MCF 10A (cell line): ENCODE data around the gene POMGNT2. TPM values are rescaled to one million over a fixed set of nuclear protein-coding genes. Genes with fewer than 3 reads are reported as not detected.

Experiments used
- BruUV-seq: library from RNA; stranded (reverse); fragments of 400-500 nt; replicated peaks from 2 replicates; lab custom pipeline; 2021; lab: Mats Ljungman, UMichigan
- CTCF ChIA-PET: fragments of 300-600 bp; sonication (Branson Sonifier 250); formaldehyde crosslinking; extraction: SDS; loops from one replicate; lab custom pipeline; 2021; ENCODE audit warnings: antibody characterized with exemption, inconsistent platforms; lab: Yijun Ruan, JAX
- POLR2A ChIA-PET: fragments of 300-600, 350-650 bp; sonication (Branson Sonifier 250); formaldehyde crosslinking; extraction: SDS; loops from one replicate; lab custom pipeline; 2020; ENCODE audit warnings: antibody characterized with exemption, inconsistent platforms; lab: Yijun Ruan, JAX
- DNase-seq: peaks from one replicate; pipeline ENCODE4 v3.0.0-alpha.2; 2018; ENCODE audit not compliant: unreplicated experiment
- H3K27ac Mint-ChIP-seq: one replicate; pipeline ENCODE4 v1.8.0; 2022; ENCODE audit warnings: mild to moderate bottlenecking, low read depth, mixed read lengths; ENCODE audit not compliant: unreplicated experiment
- H3K27me3 Mint-ChIP-seq: one replicate; pipeline ENCODE4 v1.8.0; 2022; ENCODE audit warnings: mixed read lengths; ENCODE audit not compliant: insufficient read depth, unreplicated experiment
- H3K36me3 Mint-ChIP-seq: one replicate; pipeline ENCODE4 v1.8.0; 2022; ENCODE audit warnings: mild to moderate bottlenecking, moderate library complexity, mixed read lengths; ENCODE audit not compliant: insufficient read depth, unreplicated experiment
- H3K4me1 Mint-ChIP-seq: one replicate; pipeline ENCODE4 v1.8.0; 2022; ENCODE audit warnings: mixed read lengths; ENCODE audit not compliant: insufficient read depth, unreplicated experiment
- H3K4me3 Mint-ChIP-seq: one replicate; pipeline ENCODE4 v1.8.0; 2022; ENCODE audit warnings: mild to moderate bottlenecking, moderate library complexity, mixed read lengths; ENCODE audit not compliant: unreplicated experiment
- H3K9me3 Mint-ChIP-seq: one replicate; pipeline ENCODE4 v1.8.0; 2022; ENCODE audit warnings: mixed read lengths; ENCODE audit not compliant: unreplicated experiment
- intact Hi-C: fragments of 100-400 bp; cut with micrococcal nuclease; formaldehyde crosslinking; loops from 2 replicates; pipeline ENCODE4 v1.14.1; 2022
- total RNA-seq: library from RNA; stranded (reverse); gene quantifications from 2 replicates; pipeline ENCODE4 v1.2.3, GENCODE V29; 2022
- TF ChIP-seq, protein P1 (sequence below): fragments of 200-600 bp; IDR thresholded peaks from one replicate; pipeline ENCODE4 v1.8.0; 2022; ENCODE audit warnings: antibody characterized with exemption, mild to moderate bottlenecking; ENCODE audit not compliant: unreplicated experiment

Gene POMGNT2
- total RNA-seq, 1 experiment from 2014 or later: 6.2 TPM

GRCh38 chr3:43152649-43153048, 46.8 kb upstream of the POMGNT2 start:
- Mint-ChIP-seq H3K27me3 (peaks cover 18% of the 10 kb centered on the region), H3K4me1 (peaks cover 9% of the 10 kb centered on the region), H3K27ac (no peak overlapping the region), H3K36me3 (peaks cover 6% of the 10 kb centered on the region), H3K4me3 (no peak overlapping the region), H3K9me3 (no peaks in the 10 kb centered on the region)
- CTCF ChIA-PET: interaction anchor here (0.7 to 12.0 kb wide), 5 partner anchors 10 to 189 kb away, joined by 3 to 262 read pairs (median 3); no protein-coding TSS in a partner anchor
- POLR2A ChIA-PET: no interaction called here
- BruUV-seq: no TSS peak
- TF ChIP-seq, protein P1, sequence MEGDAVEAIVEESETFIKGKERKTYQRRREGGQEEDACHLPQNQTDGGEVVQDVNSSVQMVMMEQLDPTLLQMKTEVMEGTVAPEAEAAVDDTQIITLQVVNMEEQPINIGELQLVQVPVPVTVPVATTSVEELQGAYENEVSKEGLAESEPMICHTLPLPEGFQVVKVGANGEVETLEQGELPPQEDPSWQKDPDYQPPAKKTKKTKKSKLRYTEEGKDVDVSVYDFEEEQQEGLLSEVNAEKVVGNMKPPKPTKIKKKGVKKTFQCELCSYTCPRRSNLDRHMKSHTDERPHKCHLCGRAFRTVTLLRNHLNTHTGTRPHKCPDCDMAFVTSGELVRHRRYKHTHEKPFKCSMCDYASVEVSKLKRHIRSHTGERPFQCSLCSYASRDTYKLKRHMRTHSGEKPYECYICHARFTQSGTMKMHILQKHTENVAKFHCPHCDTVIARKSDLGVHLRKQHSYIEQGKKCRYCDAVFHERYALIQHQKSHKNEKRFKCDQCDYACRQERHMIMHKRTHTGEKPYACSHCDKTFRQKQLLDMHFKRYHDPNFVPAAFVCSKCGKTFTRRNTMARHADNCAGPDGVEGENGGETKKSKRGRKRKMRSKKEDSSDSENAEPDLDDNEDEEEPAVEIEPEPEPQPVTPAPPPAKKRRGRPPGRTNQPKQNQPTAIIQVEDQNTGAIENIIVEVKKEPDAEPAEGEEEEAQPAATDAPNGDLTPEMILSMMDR: no peak
- intact Hi-C loops: no loop called here
- no peak for DNase-seq

DNA sequence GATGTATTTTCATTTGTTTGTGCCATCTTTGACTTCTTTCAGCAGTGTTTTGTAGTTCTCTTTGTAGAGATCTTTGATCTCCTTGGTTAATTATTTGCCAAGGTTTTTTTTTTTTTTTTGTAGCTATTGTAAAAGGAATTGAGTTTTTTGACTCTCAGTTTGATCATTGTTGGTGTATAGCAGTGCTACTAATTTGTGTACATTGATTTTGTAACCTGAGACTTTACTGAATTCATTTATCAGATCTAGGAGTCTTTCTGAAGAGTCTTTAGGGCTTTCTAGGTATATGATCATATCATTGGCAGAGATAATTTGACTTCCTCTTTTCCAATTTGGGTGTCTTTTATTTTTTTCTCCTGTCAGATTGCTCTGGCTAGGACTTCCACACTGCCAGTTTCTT, 42.2 kb upstream of the POMGNT2 start:
- H3K27me3 Mint-ChIP-seq: peaks cover 18% of the 10 kb centered on the region
- no peak for DNase-seq
- no peaks in the 10 kb centered on the region for H3K9me3 Mint-ChIP-seq
- H3K4me3 Mint-ChIP-seq: no peak overlapping the region
- H3K36me3 Mint-ChIP-seq: peaks cover 6% of the 10 kb centered on the region
- TF ChIP-seq, protein P1: no peak
- H3K27ac Mint-ChIP-seq: no peak overlapping the region
- ChIA-PET CTCF (interaction anchor here (0.5 to 12.0 kb wide), 3 partner anchors 108 to 354 kb away, joined by 3 to 262 read pairs (median 4); no protein-coding TSS in a partner anchor), POLR2A (no interaction called here)
- peaks cover 7% of the 10 kb centered on the region for H3K4me1 Mint-ChIP-seq
- BruUV-seq: no TSS peak
- intact Hi-C loops: no loop called here

DNA sequence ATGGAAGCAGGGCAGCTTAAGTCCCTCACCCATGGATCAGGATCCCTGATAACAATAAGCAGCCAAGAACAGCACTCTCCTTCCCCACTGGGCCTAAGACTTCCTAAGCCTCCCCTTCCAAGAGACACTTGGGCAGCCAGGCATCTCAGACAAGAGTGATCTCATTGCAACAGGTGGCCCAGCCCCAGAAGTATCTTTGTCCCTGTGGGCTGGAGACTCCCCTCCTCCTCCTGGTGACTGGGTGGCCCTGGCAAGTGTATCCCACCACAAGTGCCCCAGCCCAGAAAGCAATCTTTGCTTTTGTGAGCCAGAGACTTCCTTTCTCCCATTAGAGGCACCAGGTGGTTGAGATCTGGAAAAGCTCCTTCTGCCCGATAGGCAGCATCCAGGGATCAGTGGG, 40.7 kb upstream of the POMGNT2 start:
- CTCF ChIA-PET: interaction anchor here (0.5 to 1.4 kb wide), 3 partner anchors 10 to 185 kb away, joined by 3 to 5 read pairs (median 4); no protein-coding TSS in a partner anchor
- TF ChIP-seq, protein P1: no peak
- DNase-seq: no peak
- Mint-ChIP-seq H3K9me3 (no peaks in the 10 kb centered on the region), H3K4me1 (peaks cover 7% of the 10 kb centered on the region), H3K27me3 (peaks cover 16% of the 10 kb centered on the region), H3K4me3 (no peak overlapping the region), H3K36me3 (peaks cover 6% of the 10 kb centered on the region), H3K27ac (no peak overlapping the region)
- intact Hi-C loops: no loop called here
- POLR2A ChIA-PET: no interaction called here
- no TSS peak for BruUV-seq

DNA sequence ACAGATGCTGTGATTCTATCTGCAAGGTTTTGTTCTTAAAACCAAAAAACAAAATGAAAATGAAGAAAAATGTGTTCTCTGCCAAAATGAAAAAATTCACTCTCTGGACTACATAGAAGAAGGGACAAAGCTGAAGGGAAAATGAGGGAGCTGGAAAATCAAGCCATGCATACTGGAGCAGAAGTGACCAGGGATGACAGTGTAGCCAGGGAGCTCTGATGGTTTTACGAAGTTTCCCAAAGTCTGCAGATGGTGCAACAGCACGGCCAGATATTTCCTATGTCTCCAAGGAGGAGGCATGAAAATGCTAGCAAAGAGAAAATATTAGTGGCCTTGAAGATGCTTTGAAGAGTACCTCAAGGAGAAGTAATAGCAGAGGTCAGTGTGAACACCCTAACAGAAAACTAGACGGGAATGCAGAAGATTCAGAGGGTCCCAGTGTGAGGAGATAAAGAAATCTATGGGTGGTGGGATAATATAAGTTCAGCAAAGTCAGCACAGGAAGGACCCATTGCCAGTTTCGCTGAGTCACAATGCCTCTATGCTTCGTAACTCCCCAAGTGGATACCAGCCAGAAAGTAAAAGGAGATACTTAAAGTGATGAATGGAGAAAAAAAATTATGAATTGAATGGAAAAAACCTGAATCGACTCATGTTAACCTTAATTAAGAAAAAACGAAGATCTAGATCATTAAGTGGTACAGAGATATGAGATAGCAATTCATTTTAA, 39.0 kb upstream of the POMGNT2 start:
- no peak overlapping the region for H3K4me3 Mint-ChIP-seq
- H3K27ac Mint-ChIP-seq: peak overlapping the region; percentile 37
- CTCF ChIA-PET: interaction anchor here (1.3 to 1.6 kb wide), 2 partner anchors 12 to 183 kb away, joined by 5 read pairs; no protein-coding TSS in a partner anchor
- H3K27me3 Mint-ChIP-seq: no peaks in the 10 kb centered on the region
- POLR2A ChIA-PET: no interaction called here
- DNase-seq: peak; percentile 79
- peaks cover 6% of the 10 kb centered on the region for H3K36me3 Mint-ChIP-seq
- peaks cover 7% of the 10 kb centered on the region for H3K4me1 Mint-ChIP-seq
- TF ChIP-seq, protein P1: no peak
- intact Hi-C loops: no loop called here
- H3K9me3 Mint-ChIP-seq: no peaks in the 10 kb centered on the region
- no TSS peak for BruUV-seq
